HepG2 (cell line): ENCODE data around the gene CD6. TPM values are rescaled to one million over a fixed set of nuclear protein-coding genes. Genes with fewer than 3 reads are reported as not detected.

Experiments used
- ATAC-seq: fragments of 200-7000 bp; cut with Tn5 transposase; 3 replicates; pipeline ENCODE4 v1.9.1; 2020; ENCODE audit warnings: mild to moderate bottlenecking, moderate library complexity
- BruUV-seq: library from RNA; stranded (reverse); fragments of 400-500 nt; replicated peaks from 2 replicates; lab custom pipeline; 2021; lab: Mats Ljungman, UMichigan
- CTCF ChIA-PET: fragments of 300-600 bp; formaldehyde crosslinking; extraction: SDS; loops from one replicate; lab custom pipeline; 2021; ENCODE audit warnings: low total read pairs, inconsistent platforms, low intra/inter-chr PET ratio; lab: Yijun Ruan, JAX
- POLR2A ChIA-PET: fragments of 350-600 bp; sonication (Branson Sonifier 250); formaldehyde crosslinking; loops from one replicate; lab custom pipeline; 2020; ENCODE audit warnings: antibody characterized with exemption, inconsistent platforms; lab: Yijun Ruan, JAX
- DNase-seq: peaks from one replicate; pipeline ENCODE4 v3.0.0-alpha.2; 2015; ENCODE audit warnings: low spot score
- FAIRE-seq: peaks from 3 replicates; lab custom pipeline; 2011; peaks lifted over from hg19 to GRCh38; lab: Jason Lieb, UNC
- H2AFZ ChIP-seq: one replicate; pipeline ENCODE4 v1.6.1; 2011; ENCODE audit warnings: low read length, inconsistent platforms
- H3K27ac ChIP-seq: fragments of 300-600 bp; 3 replicates; pipeline ENCODE4 v1.8.0; 2011; ENCODE audit warnings: mixed run types, mild to moderate bottlenecking, mixed read lengths, low read length, inconsistent platforms; ENCODE audit not compliant: insufficient read depth; ENCODE audit errors: extremely low read length
- H3K27me3 ChIP-seq, 2 experiments: fragments of 200-600 bp in 1 of 2; 2 replicates in 1 of 2; 3 replicates in 1 of 2; pipeline versions ENCODE4 v1.6.0 to v1.8.0; 2011; ENCODE audit warnings: low read length in 2 of 2, mild to moderate bottlenecking in 2 of 2, moderate library complexity in 2 of 2, inconsistent platforms in 1 of 2; ENCODE audit not compliant: insufficient read depth in 2 of 2, control insufficient read depth in 1 of 2
- H3K36me3 ChIP-seq, 2 experiments: fragments of 200-600 bp in 1 of 2; replicated peaks in 1 of 2; 2 replicates in 1 of 2; 3 replicates in 1 of 2; pipeline versions ENCODE4 v1.5.1 to v1.8.0; 2011; ENCODE audit warnings: low read length in 2 of 2, inconsistent platforms in 1 of 2; ENCODE audit not compliant: insufficient read depth in 2 of 2, control insufficient read depth in 1 of 2
- H3K4me1 ChIP-seq: 2 replicates; pipeline ENCODE4 v1.5.1; 2012; ENCODE audit warnings: low read length, inconsistent platforms; ENCODE audit not compliant: insufficient read depth
- H3K4me2 ChIP-seq: 2 replicates; pipeline ENCODE4 v1.6.0; 2011; ENCODE audit warnings: low read depth, low read length, inconsistent platforms
- H3K4me3 ChIP-seq, 3 experiments: fragments of 200-600 bp in 1 of 3; sonication (generic), shearing (Covaris generic) in 1 of 3; replicated peaks in 1 of 3; 2 replicates each; pipeline ENCODE4 v1.5.1; 2011 to 2016; ENCODE audit warnings: low read length in 3 of 3, inconsistent platforms in 2 of 3, low read depth in 2 of 3, mild to moderate bottlenecking in 2 of 3, control low read depth in 1 of 3, mixed read lengths in 1 of 3; ENCODE audit not compliant: insufficient read depth in 1 of 3
- H3K79me2 ChIP-seq: one replicate; pipeline ENCODE4 v1.6.1; 2011; ENCODE audit warnings: low read length, inconsistent platforms; ENCODE audit not compliant: insufficient read depth
- H3K9ac ChIP-seq: 2 replicates; pipeline ENCODE4 v1.6.0; 2011; ENCODE audit warnings: mild to moderate bottlenecking, low read depth, low read length, inconsistent platforms; ENCODE audit not compliant: insufficient read depth
- H3K9me3 ChIP-seq: 2 replicates; pipeline ENCODE4 v1.5.1; 2012; ENCODE audit warnings: mild to moderate bottlenecking, low read length
- H4K20me1 ChIP-seq: 2 replicates; pipeline ENCODE4 v1.6.0; 2011; ENCODE audit warnings: inconsistent platforms, mild to moderate bottlenecking, low read length, moderate library complexity; ENCODE audit not compliant: insufficient read depth
- CAMTA2 ChIP-seq: sonication (generic); formaldehyde crosslinking; IDR thresholded peaks from 2 replicates; pipeline ENCODE4 v1.4.0; 2020; ENCODE audit warnings: mild to moderate bottlenecking, missing genetic modification reagents, borderline replicate concordance
- KLF9 ChIP-seq: IDR thresholded peaks from 2 replicates; pipeline ENCODE4 v1.6.1; 2016; ENCODE audit warnings: low read depth
- TAF1 ChIP-seq: sonication (generic); formaldehyde crosslinking; IDR thresholded peaks from 2 replicates; pipeline ENCODE4 v1.4.0; 2020; ENCODE audit warnings: missing genetic modification reagents
- WGBS: methylation state at CpG from one replicate; pipeline ENCODE4 v1.1.6; 2017; ENCODE audit warnings: low lambda C conversion rate; 5-methylcytosine and 5-hydroxymethylcytosine counted together
- in situ Hi-C: cut with HindIII; loops from 2 replicates; pipeline ENCODE4 v1.10.0; 2017; ENCODE audit warnings: low pct_unique_long_range_greater_than_20kb; ENCODE audit not compliant: extremely low pct_ligation_motif_present
- intact Hi-C: fragments of 100-400 bp; cut with micrococcal nuclease; formaldehyde crosslinking; loops from one replicate; pipeline ENCODE4 v1.10.0; 2022; ENCODE audit not compliant: unreplicated experiment
- polyA plus RNA-seq, 8 experiments: library from polyadenylated mRNA; depleted of rRNA in 3 of 8; stranded (reverse) in 7 of 8; unstranded in 1 of 8; fragments of >200 nt; fragmentation: Illumina TruSeq in 4 of 8; extraction: Trizol in 4 of 8; gene quantifications; 2 replicates each; pipeline versions ENCODE4 v1.2.1 to v1.2.3, GENCODE V29; 2011 to 2016; ENCODE audit warnings: low read depth in 4 of 8, missing spikeins in 1 of 8, mixed read lengths in 1 of 8; ENCODE audit not compliant: insufficient read depth in 1 of 8
- total RNA-seq, 5 experiments: library from RNA; depleted of rRNA; stranded (reverse); fragments of >200 nt; fragmentation: Illumina TruSeq; extraction: Trizol; gene quantifications; 2 replicates each; pipeline ENCODE4 v1.2.3, GENCODE V29; 2016; ENCODE audit warnings: low read depth in 1 of 5
- TF ChIP-seq, protein P1 (sequence below): sonication (generic); formaldehyde crosslinking; conservative IDR thresholded peaks from 2 replicates; pipeline ENCODE4 v1.4.0; 2020; ENCODE audit warnings: missing genetic modification reagents

CD6 gene
- total and polyA plus RNA-seq, 2 of the 13 experiments (the other 11 are each of a cell fraction or from before 2014, with no cell fraction given), result not detected

- CTCF ChIA-PET, result no interaction called here
- no peak overlapping the region for H3K27ac ChIP-seq
- BruUV-seq, result no TSS peak
- no peaks in the 10 kb centered on the region for H3K9me3 ChIP-seq
- H3K27me3 ChIP-seq, result peaks cover 1 to 46% of the 10 kb centered on the region in 2 experiments; a peak in 3 of 5 replicates
- no peak overlapping the region for H3K9ac ChIP-seq
- in situ Hi-C loops, result no loop called here
- no peak for TF ChIP-seq TAF1 (CRISPR knock-in tag)
- no peak for TF ChIP-seq KLF9 (CRISPR knock-in tag)
- TF ChIP-seq, all 625 proteins: peak for 0
- ATAC-seq (no peak), DNase-seq (no peak), FAIRE-seq (no peak)
- Histone ChIP-seq H4K20me1 (no peaks in the 10 kb centered on the region), H3K4me3 (no peak overlapping the region), H3K36me3 (no peaks in the 10 kb centered on the region), H3K79me2 (no peaks in the 10 kb centered on the region), H3K4me1 (no peaks in the 10 kb centered on the region), H2AFZ (no peak overlapping the region), H3K4me2 (no peak overlapping the region)
- intact Hi-C loops, result no loop called here
- POLR2A ChIA-PET, result no interaction called here
- WGBS, result 49% methylated on average over 9 of the region's 12 CpGs
Measured at GRCh38 chr11:60981515-60981914, 10.0 kb downstream of the CD6 start.

- Histone ChIP-seq H3K4me2 (no peak overlapping the region), H3K36me3 (no peaks in the 10 kb centered on the region), H3K79me2 (no peaks in the 10 kb centered on the region), H3K27me3 (peaks cover 2 to 45% of the 10 kb centered on the region in 2 experiments; a peak in 3 of 5 replicates), H4K20me1 (no peaks in the 10 kb centered on the region), H3K27ac (no peak overlapping the region), H3K9ac (no peak overlapping the region), H3K4me1 (no peaks in the 10 kb centered on the region), H3K4me3 (no peak overlapping the region), H3K9me3 (no peaks in the 10 kb centered on the region), H2AFZ (no peak overlapping the region)
- no peak for ATAC-seq
- no peak for TF ChIP-seq CAMTA2
- TF ChIP-seq, protein P1, sequence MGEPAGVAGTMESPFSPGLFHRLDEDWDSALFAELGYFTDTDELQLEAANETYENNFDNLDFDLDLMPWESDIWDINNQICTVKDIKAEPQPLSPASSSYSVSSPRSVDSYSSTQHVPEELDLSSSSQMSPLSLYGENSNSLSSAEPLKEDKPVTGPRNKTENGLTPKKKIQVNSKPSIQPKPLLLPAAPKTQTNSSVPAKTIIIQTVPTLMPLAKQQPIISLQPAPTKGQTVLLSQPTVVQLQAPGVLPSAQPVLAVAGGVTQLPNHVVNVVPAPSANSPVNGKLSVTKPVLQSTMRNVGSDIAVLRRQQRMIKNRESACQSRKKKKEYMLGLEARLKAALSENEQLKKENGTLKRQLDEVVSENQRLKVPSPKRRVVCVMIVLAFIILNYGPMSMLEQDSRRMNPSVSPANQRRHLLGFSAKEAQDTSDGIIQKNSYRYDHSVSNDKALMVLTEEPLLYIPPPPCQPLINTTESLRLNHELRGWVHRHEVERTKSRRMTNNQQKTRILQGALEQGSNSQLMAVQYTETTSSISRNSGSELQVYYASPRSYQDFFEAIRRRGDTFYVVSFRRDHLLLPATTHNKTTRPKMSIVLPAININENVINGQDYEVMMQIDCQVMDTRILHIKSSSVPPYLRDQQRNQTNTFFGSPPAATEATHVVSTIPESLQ (CRISPR knock-in tag), result no peak
- POLR2A ChIA-PET, result no interaction called here
- intact Hi-C loops, result no loop called here
- WGBS, result 26% methylated on average over 6 of the region's 8 CpGs
- no peak for FAIRE-seq
- in situ Hi-C loops, result no loop called here
- CTCF ChIA-PET, result no interaction called here
- BruUV-seq, result no TSS peak
- DNase-seq, result no peak
Measured at GRCh38 chr11:60982184-60982583, 10.7 kb downstream of the CD6 start.
